Measurements from ENCODE around the gene C1orf167. TPM values are rescaled to one million over a fixed set of nuclear protein-coding genes. Genes with fewer than 3 reads are reported as not detected.
A peak's percentile ranks its signal among the peaks of the same experiment; 100 is the strongest.

C1orf167 gene
- total and polyA plus RNA-seq, 2 of the 13 experiments (the other 11 are each of a cell fraction or from before 2014, with no cell fraction given), result not detected

- TF ChIP-seq PATZ1 (CRISPR knock-in tag; IDR thresholded peaks at IDR 0.05) (peak; percentile 70), MAFF (IDR thresholded peaks at IDR 0.05; ENCODE audit: low read depth, low read length) (no peak), NCOR1 (IDR thresholded peaks at IDR 0.05; ENCODE audit: borderline replicate concordance, low read length) (peak; percentile 86; the same call in 1 of the 2 replicates), TFAP4 (IDR thresholded peaks at IDR 0.05; ENCODE audit: borderline replicate concordance, low read depth) (peak; percentile 8; the same call in 1 of the 2 replicates), ZNF563 (CRISPR knock-in tag; IDR thresholded peaks at IDR 0.05) (no peak), PHF21A (CRISPR knock-in tag; IDR thresholded peaks at IDR 0.05) (peak; percentile 57), ZNF263 (CRISPR knock-in tag; IDR thresholded peaks at IDR 0.05) (peak; percentile 41; the same call in 1 of the 2 replicates), ZMYM4 (CRISPR knock-in tag; IDR thresholded peaks at IDR 0.05) (0 out of 2 replicates have a peak, but pooled peaks have one; percentile 16), MIER3 (CRISPR knock-in tag; IDR thresholded peaks at IDR 0.05; ENCODE audit: borderline replicate concordance) (no peak), ZNF460 (CRISPR knock-in tag; IDR thresholded peaks at IDR 0.05; ENCODE audit: borderline replicate concordance) (peak; percentile 66; the same call in 1 of the 2 replicates), ZBTB7B (CRISPR knock-in tag; IDR thresholded peaks at IDR 0.05) (0 out of 2 replicates have a peak, but pooled peaks have one; percentile 45)
These were observed 15.8 kb downstream of the C1orf167 start (continued) for GRCh38 chr1:11777658-11778322.

All from HepG2 (cell line).